ENCODE data around the gene SRRD.

Gene SRRD

DNA sequence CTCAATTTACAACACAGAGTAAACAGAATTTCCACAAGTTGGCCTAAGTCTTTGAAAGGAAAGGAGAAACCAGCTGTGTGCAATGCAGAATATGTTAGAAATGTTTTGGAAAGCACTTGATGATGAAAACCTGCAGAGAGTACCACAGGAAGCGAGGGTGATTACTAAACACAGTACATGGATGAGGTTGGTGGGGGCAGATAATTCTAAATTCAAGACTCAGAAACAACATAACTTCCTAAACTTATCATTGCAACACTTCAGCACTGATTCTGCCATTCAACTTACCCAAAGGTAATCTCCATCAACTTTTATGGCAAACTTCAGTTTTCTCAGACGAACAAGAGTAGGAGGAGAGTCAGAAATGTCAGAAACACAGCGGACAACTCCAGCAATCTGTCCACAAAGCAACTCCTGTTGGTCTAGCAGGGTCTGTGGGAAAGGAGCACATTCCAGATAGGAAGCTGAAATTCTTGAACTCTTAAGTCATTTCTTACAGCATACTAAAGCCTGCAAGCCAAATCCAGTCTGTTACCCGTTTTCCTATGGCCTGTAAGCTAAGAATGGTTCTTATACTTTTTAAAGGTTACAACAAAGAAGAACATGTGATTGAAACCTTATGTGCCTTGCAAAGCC is 6.9 kb upstream of the SRRD start:
- no peaks in the 10 kb centered on the region for H3K9me3 ChIP-seq
- H3K27me3 ChIP-seq: no peaks in the 10 kb centered on the region
- no peak for TF ChIP-seq CTCF (IDR thresholded peaks at IDR 0.05)
- DNase-seq: no peak
- intact Hi-C loops (cut with DNase I; ENCODE audit: low total_unique reads): no loop called here
- peaks cover 45 to 67% (median 47%) of the 10 kb centered on the region in 3 donors for H3K36me3 ChIP-seq
- H3K4me3 ChIP-seq: no peak overlapping the region
- no peak overlapping the region for H3K27ac ChIP-seq
- peaks cover 0 to 26% (median 21%) of the 10 kb centered on the region in 4 donors for H3K4me1 ChIP-seq

GRCh38 chr22:26477341-26477731 is 6.3 kb upstream of the SRRD start:
- no peak overlapping the region for H3K27ac ChIP-seq
- no peaks in the 10 kb centered on the region for H3K27me3 ChIP-seq
- peaks cover 0 to 31% (median 25%) of the 10 kb centered on the region in 4 donors for H3K4me1 ChIP-seq
- intact Hi-C loops (cut with DNase I; ENCODE audit: low total_unique reads): no loop called here
- peak in 1 of 2 donors; percentile 0 for DNase-seq
- no peak for TF ChIP-seq CTCF (IDR thresholded peaks at IDR 0.05)
- no peaks in the 10 kb centered on the region for H3K9me3 ChIP-seq
- H3K36me3 ChIP-seq: peaks cover 42 to 62% (median 42%) of the 10 kb centered on the region in 3 donors
- H3K4me3 ChIP-seq: no peak overlapping the region

DNA sequence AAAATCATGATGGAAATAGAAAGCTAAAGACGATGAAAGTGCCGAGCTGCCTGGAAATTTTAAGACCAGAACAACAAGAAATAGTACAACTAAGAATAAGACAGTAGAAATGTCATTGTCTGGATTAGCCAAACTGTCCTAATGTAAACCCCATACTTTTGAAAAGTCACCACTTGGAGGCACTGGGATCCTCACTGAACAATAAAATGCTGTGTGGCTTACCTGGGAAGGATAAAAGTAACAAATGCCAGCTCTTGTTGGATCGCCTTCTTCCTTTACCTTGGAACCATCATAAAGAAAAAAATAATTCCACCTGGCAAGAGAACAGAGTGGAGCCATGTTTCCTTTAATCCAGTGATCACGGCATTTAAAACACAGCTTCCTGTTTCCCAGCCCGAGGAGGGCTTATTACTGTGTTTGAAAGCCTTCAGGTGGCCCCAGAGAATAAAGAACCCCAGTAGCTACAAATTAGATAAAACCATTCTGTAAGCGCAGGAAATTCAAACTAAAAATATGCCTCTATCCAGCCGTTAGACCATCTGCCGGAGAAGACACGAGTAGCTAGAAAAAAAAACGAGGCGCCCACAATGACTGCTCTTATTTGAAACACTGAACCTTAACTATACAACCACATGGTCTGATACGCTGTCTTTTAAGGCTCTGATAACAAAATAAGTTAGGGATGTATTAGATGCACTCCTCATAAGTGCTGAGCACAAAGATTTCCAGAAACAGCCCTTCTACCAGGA is 4.5 kb upstream of the SRRD start:
- Histone ChIP-seq H3K9me3 (no peaks in the 10 kb centered on the region), H3K27ac (no peak overlapping the region), H3K36me3 (peaks cover 30 to 44% (median 35%) of the 10 kb centered on the region in 3 donors), H3K4me3 (no peak overlapping the region), H3K27me3 (no peaks in the 10 kb centered on the region), H3K4me1 (peaks cover 0 to 41% (median 33%) of the 10 kb centered on the region in 4 donors)
- intact Hi-C loops (cut with DNase I; ENCODE audit: low total_unique reads): no loop called here
- no peak for TF ChIP-seq CTCF (IDR thresholded peaks at IDR 0.05)
- DNase-seq: no peak

DNA sequence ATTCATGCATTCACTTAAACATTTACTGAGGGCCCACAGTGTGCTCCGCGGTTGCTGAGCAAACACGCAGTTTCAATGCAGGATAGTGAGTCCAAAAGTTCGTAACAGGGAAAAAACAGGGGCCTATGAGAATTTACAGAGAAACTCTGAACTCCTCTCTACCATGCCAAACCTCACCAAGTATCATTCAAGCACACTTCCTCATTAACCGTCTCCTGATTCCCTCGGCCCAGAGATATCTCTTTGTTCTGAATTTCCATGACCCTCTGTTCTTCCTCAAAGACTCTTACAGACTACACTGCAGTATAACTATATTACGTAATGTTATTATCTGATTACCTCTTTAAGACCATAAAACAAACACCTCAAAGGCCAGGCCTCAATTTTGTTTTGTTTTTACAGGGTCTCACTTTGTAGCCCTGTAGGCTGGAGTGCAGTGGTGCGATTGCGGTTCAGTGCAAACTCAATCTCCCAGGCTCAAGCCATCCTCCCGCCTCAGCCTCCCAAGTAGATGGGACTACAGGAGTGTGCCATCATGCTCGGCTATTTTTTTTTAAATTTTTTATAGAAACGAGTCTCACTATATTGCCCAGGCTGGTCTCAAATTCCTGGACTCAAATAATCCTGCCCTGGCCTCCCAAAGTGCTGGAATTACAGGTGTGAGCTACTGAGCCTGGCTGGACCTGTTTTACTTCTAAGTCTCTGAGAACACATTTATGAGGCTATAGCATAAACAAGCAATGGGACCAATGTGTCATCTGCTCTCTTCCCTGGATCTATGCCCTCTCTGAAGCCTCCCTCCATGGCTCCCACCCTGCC is 3.7 kb upstream of the SRRD start:
- TF ChIP-seq CTCF (IDR thresholded peaks at IDR 0.05): no peak
- Histone ChIP-seq H3K4me1 (peaks cover 0 to 49% (median 37%) of the 10 kb centered on the region in 4 donors), H3K27me3 (no peaks in the 10 kb centered on the region), H3K4me3 (no peak overlapping the region), H3K9me3 (no peaks in the 10 kb centered on the region), H3K27ac (no peak overlapping the region), H3K36me3 (peaks cover 24 to 38% (median 30%) of the 10 kb centered on the region in 3 donors)
- peak in 1 of 2 donors; percentile 11 for DNase-seq
- intact Hi-C loops (cut with DNase I; ENCODE audit: low total_unique reads): loop anchor here (10.0 kb wide), 1 partner anchor 105 kb away; no protein-coding TSS in a partner anchor

GRCh38 chr22:26480611-26480932 is 3.1 kb upstream of the SRRD start:
- Histone ChIP-seq H3K9me3 (no peaks in the 10 kb centered on the region), H3K36me3 (peaks cover 18 to 32% (median 26%) of the 10 kb centered on the region in 3 donors), H3K4me3 (no peak overlapping the region), H3K4me1 (peaks cover 0 to 55% (median 39%) of the 10 kb centered on the region in 4 donors), H3K27me3 (no peaks in the 10 kb centered on the region), H3K27ac (no peak overlapping the region)
- peak in 1 of 2 donors; percentile 25 for DNase-seq
- intact Hi-C loops (cut with DNase I; ENCODE audit: low total_unique reads): loop anchor here (10.0 kb wide), 1 partner anchor 104 kb away; no protein-coding TSS in a partner anchor
- no peak for TF ChIP-seq CTCF (IDR thresholded peaks at IDR 0.05)
